SK-MEL-5 (cell line): Measurements from ENCODE around the gene TRAK1. TPM values are rescaled to one million over a fixed set of nuclear protein-coding genes. Genes with fewer than 3 reads are reported as not detected.

ENCODE experiments used
- DNase-seq: peaks from one replicate; pipeline ENCODE4 v3.0.0-alpha.2; 2016; ENCODE audit warnings: low read depth, low spot score
- in situ Hi-C: cut with HindIII; loops from 2 replicates; pipeline ENCODE4 v1.10.0; 2016; ENCODE audit warnings: low sequenced_read_pairs, high pct_unique_total_duplicates, low pct_unique_long_range_greater_than_20kb
- total RNA-seq: library from RNA; depleted of rRNA; stranded (reverse); fragments of >200 nt; shearing (Covaris generic); gene quantifications from 2 replicates; pipeline ENCODE4 v1.2.3, GENCODE V29; 2014

The TRAK1 gene
- total RNA-seq, 1 experiment from 2014 or later = 30.8 TPM

GRCh38 chr3:42134867-42135464 lies 43.8 kb downstream of the TRAK1 start:
- in situ Hi-C loops = no loop called here
- DNase-seq = no peak

DNA sequence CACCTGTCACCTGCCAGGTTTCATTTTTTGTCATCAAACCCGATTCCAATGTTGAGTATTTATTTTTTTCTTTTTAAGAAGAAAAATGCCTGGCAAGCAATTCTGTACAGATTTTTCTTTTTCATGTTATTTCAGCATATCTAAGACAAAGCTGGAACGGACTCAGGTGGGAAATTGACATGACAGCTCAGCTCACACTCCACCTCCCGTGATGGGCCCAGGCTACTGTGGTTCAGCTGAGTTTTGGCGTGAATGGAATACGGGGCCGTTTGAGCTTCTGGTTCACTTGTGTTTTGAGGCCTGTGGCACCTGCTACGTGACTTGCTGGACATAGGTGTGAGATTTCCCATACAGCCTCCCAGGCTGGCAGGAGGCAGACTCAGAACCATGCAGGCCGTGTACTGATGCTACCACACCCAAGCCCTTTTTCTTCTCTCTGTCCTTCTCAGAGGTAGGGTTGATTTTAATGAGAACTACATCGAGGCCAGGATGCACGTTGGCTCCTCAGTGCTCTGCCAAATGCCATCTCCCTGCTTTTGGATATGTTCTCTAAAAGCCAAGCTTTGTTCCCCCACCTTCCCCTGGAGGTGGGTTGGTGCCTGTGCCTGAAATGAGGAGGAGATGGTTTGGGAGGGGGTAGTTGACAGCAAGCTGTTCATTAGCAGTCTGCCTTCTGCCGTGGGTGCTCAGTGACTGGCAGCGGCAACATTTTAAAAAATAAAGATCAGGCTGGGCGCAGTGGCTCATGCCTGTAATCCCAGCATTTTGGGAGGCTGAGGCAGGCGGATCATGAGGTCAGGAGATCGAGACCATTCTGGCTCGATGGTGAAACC lies 48.7 kb downstream of the TRAK1 start:
- in situ Hi-C loops = no loop called here
- DNase-seq = no peak

- DNase-seq = no peak
- in situ Hi-C loops = no loop called here
These were observed 49.6 kb downstream of the TRAK1 start for GRCh38 chr3:42140665-42141203.

DNA sequence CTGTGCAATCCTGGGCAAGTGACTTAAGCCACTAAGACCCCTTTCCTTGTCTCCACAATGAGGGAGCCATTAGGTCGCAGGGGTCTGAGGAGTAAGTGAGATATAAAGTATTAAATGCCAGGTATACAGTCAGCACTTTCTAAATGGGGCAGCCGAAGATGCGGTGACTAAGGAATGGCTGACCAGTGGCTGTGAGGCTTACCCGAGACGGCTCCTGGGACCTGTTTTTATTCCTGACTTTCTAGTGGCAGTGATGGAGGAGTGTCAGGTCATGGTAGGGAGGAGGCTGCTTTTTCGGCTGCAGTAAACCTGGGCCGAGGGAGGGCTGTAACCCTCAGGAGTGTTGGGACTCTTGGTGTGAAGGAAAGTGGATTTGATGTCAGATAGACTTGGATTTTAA lies 52.3 kb downstream of the TRAK1 start:
- no peak for DNase-seq
- in situ Hi-C loops = no loop called here

DNA sequence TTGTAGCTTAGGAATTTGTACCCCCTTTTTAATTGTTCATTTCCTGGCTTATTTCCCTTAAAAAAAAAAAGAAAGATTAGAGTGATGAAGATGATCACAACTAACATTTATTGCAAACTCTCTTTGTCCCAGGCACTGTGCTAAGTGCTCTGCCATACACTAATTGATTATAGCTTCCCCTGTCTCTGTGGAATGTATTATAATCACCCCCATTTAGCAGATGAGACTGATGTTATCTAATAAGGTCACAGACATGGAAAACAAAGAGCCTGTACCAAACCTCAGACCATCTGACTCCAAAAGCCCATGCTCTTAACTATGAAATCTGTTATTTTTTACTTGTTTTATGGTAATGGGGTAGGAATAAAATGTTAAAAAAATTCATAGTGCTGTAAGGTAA lies 53.1 kb downstream of the TRAK1 start:
- DNase-seq = no peak
- in situ Hi-C loops = no loop called here

DNA sequence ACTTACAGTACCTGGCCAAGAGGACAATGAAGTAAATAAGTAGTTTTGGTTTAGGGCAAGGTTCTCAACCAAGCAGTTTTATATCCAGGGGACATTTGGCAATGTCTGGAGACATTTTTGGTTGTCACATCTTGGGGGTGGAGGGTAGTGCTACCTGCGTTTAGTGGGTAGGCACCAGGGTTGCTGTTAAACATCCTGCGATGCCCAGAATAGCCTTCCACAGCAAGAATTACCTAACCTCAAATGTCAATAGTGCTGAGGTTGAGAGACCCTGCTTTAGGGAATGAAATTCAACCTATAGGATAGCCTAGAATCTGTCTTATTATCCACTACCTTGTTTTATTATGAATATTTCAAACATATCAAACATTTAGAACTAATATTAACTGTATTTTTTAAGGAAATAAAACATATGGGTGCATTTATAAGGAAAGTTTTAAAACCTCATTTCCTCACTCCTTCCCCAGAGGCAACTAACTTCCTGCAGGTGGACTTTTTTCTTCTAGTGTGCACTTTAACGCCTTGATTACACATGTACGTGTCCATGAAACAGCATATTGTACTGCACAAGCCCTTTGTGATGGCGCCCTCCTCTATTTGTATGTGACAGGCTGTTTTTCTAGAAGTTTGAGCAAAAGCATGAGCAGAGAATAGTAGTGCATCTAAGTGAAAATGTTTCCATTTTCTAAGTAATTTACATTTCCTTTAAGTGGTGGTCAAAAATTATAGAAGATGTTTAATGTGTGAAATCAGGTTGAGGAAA lies 57.1 kb downstream of the TRAK1 start:
- in situ Hi-C loops = no loop called here

GRCh38 chr3:42148982-42149432 lies 57.9 kb downstream of the TRAK1 start:
- DNase-seq = no peak

More for the DNA sequence above, 57.1 kb downstream of the TRAK1 start:
- no peak for DNase-seq

GRCh38 chr3:42149532-42149931 lies 58.4 kb downstream of the TRAK1 start:
- DNase-seq = no peak

More at GRCh38 chr3:42148982-42149432, 57.9 kb downstream of the TRAK1 start:
- in situ Hi-C loops = no loop called here

GRCh38 chr3:42149975-42150374 lies 58.8 kb downstream of the TRAK1 start:
- DNase-seq = no peak
- in situ Hi-C loops = no loop called here

More at GRCh38 chr3:42149532-42149931, 58.4 kb downstream of the TRAK1 start:
- in situ Hi-C loops = no loop called here

GRCh38 chr3:42151596-42152168 lies 60.5 kb downstream of the TRAK1 start:
- DNase-seq = no peak
- in situ Hi-C loops = no loop called here

- no peak for DNase-seq
- in situ Hi-C loops = no loop called here
These were observed 61.0 kb downstream of the TRAK1 start for GRCh38 chr3:42152193-42152592.

DNA sequence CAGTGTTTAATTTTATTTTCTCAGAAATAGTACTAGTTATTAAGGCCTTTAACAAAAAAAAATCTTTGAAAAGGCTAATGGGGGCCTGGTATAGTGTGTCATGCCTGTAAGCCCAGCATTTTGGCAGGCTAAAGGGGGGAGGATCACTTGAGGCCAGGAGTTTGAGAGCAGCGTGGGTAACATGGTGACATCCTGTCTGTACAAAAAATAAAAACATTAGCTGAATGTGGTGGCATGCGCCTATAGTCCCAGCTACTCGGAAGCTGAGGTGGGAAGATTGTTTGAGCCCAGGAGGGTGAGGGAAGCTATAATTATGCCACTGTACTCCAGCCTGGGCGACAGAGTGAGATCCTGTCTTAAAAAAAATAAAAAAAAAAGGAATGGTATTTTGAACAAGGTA lies 61.9 kb downstream of the TRAK1 start:
- DNase-seq = no peak
- in situ Hi-C loops = no loop called here

DNA sequence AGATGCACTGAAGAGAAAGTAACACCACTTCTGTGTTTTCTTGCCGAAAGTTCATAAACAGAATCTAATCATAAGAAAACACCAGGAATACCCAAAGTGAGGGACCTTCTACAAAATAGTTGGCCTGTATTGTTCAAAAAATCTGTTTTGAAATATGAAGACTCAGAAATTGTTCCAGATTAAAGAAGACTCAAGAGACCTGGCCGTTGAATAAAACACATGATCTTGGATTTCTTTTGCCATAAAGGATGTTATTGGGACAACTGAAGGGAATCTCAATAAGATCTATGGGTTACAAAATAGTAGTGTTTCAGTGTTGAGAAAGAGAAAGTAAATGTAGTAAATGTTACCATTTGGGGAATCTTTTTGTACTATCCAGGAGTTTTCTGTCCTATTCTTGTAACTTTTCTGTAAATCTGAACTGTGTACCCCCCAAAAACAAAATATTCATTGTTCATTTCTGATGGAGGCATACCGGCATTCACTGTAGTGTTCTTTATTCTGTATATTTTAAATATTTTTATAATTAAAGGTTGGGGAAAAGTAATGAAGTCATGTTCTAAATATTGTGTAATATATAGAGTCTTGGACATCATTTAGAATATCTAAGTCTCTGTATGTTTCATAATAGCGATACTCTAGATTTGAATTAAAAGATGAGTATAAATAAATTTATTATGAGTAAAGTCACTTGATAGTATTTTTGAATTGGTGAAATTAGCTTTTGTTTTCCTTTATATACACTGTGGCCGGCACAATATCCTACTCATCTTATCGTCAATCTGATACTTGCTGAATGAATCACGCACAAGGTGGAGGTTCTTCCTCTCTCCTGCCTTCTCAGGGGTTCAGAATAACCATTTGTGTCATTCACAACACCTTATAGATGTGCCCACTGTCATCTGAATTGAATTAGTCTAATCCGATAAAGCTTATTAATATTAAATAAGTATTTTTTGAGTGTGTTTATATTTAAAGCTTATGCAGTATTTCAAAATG lies 66.7 kb downstream of the TRAK1 start:
- in situ Hi-C loops = no loop called here
- DNase-seq = no peak

- in situ Hi-C loops = no loop called here
- DNase-seq = no peak
These were observed 68.0 kb downstream of the TRAK1 start for GRCh38 chr3:42159147-42159546.

DNA sequence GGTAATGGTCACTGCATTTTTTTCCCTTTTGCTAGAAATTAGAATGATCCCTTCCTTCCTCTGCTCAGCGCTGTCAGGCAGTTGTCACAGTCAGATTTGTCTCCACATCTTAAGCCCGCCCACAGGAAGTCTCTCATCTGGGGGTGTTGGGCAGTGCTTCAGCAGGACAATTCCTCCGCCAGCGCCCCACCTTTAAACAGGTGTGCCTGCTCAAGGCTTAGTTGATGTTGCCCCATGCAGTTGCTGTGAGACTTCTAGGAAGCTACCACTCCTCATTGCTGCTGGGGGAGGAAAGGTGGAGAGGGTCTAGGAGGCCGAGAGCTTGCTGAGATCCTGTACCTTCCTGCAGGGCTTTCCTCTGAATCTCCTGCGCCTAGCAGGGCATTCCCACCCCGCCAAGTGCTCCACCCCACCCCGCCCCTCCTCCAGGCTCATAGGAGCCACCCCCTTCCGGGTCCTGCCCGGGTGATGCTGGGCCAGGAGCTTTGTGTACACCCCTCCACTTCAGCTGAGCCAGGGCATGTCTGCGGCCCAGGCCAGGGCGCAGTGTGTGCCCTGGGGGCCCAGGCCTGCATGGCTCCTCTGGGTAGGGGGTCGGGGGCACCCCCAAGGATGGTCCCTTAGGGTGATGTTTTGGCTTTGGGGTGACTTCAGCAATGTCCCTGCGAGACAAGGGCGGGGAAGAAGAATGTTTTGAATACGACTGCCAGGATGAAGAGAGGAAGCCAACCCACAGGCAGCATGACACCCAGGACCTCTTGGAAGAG lies 68.7 kb downstream of the TRAK1 start:
- DNase-seq = peak; percentile 25
- in situ Hi-C loops = no loop called here
